Lower leg skin (tissue), 4 donors: Measurements from ENCODE around the gene ATP2B3. TPM values are rescaled to one million over a fixed set of nuclear protein-coding genes. Genes with fewer than 3 reads are reported as not detected.
A peak's percentile ranks its signal among the peaks of the same experiment; 100 is the strongest.

Source experiments
- DNase-seq, 2 donors: peaks; one replicate each; pipeline ENCODE4 v3.0.0-alpha.2; 2019; ENCODE audit warnings: low spot score in 2 of 2
- H3K4me3 ChIP-seq: fragments of 200-600 bp; sonication (generic); 2 replicates; pipeline ENCODE4 v1.5.1; 2017; ENCODE audit warnings: mild to moderate bottlenecking, low read depth; ENCODE audit not compliant: poor library complexity, severe bottlenecking
- POLR2A ChIP-seq, 2 donors: fragments of 450-650 bp; IDR thresholded peaks; one replicate each; pipeline ENCODE4 v1.6.1; 2016 to 2017; ENCODE audit warnings: antibody characterized with exemption in 2 of 2, mild to moderate bottlenecking in 1 of 2, moderate library complexity in 1 of 2
- WGBS, 2 donors: methylation state at CpG; one replicate each; pipeline ENCODE4 v1.1.5; 2018; 5-methylcytosine and 5-hydroxymethylcytosine counted together
- intact Hi-C: fragments of 100-400 bp; cut with DNase I; formaldehyde crosslinking; loops from one replicate; pipeline ENCODE4 v1.15.0; 2023; ENCODE audit warnings: low total_unique reads
- total RNA-seq, 4 donors: library from RNA; depleted of rRNA; stranded (reverse); fragments of >200 nt; gene quantifications; one replicate each; pipeline ENCODE4 v1.1.0, GENCODE V29; 2016
- TF ChIP-seq, protein P1 (sequence below), 3 donors: fragments of 450-650 bp; IDR thresholded peaks; one replicate each; pipeline ENCODE4 v1.5.1; 2016; ENCODE audit warnings: antibody characterized with exemption in 3 of 3, mild to moderate bottlenecking in 3 of 3, moderate library complexity in 2 of 3

Gene ATP2B3
- total RNA-seq, 4 donors from 2014 or later: 0.07 TPM; not detected in 3

DNA sequence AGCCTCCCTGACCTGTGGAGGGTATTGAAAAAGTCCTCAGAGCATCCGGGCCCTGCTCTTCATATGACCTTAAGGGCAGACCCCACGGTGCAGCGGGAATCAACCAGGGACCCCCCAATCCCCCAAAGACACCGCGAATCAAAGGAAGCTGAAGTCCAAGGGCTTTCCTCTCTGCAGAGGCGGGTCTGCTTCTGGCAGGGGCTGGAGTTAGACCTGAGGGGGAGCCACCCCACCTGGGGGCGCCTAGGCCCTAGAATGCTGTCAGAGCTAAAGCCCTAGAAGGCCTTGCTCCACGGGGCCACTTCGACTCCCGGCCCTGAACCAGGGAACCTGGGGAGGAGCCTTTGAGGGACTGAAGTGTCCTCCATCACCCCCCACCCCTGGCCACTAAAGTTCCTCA is 44.3 kb upstream of the ATP2B3 start:
- no peak for DNase-seq
- intact Hi-C loops: no loop called here
- 80 to 82% methylated on average over 3 to 7 of the region's 10 CpGs for WGBS, 2 donors
- H3K4me3 ChIP-seq: no peak overlapping the region
- no peak for TF ChIP-seq POLR2A (IDR thresholded peaks at IDR 0.05)
- TF ChIP-seq, protein P1, sequence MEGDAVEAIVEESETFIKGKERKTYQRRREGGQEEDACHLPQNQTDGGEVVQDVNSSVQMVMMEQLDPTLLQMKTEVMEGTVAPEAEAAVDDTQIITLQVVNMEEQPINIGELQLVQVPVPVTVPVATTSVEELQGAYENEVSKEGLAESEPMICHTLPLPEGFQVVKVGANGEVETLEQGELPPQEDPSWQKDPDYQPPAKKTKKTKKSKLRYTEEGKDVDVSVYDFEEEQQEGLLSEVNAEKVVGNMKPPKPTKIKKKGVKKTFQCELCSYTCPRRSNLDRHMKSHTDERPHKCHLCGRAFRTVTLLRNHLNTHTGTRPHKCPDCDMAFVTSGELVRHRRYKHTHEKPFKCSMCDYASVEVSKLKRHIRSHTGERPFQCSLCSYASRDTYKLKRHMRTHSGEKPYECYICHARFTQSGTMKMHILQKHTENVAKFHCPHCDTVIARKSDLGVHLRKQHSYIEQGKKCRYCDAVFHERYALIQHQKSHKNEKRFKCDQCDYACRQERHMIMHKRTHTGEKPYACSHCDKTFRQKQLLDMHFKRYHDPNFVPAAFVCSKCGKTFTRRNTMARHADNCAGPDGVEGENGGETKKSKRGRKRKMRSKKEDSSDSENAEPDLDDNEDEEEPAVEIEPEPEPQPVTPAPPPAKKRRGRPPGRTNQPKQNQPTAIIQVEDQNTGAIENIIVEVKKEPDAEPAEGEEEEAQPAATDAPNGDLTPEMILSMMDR (IDR thresholded peaks at IDR 0.05): no peak

DNA sequence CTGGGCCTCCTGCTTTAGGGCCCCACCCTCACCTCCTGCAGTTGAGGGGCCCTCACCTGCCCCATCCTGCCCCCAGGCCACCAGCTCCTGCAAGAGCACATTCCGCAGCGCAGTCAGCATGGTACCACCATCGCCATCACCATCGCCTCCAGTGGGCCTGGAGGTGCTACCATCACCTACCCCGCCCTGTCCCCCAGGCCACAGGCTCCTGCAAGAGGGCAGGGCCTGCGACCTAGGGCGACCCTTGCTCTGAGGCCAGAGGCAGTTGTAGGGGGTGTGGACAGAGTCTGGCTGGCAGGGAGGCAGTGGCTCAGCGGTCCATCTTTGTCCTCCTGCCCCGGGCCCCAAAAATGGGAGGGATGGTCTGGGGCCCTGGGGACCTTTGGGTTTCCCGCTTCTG is 43.2 kb upstream of the ATP2B3 start:
- DNase-seq: no peak
- H3K4me3 ChIP-seq: no peak overlapping the region
- intact Hi-C loops: no loop called here
- TF ChIP-seq, protein P1 (IDR thresholded peaks at IDR 0.05): no peak
- TF ChIP-seq POLR2A (IDR thresholded peaks at IDR 0.05): no peak
- 82% methylated on average over 7 of the region's 10 CpGs; no CpG with 5 or more reads in 1 of the 2 donors for WGBS, 2 donors

DNA sequence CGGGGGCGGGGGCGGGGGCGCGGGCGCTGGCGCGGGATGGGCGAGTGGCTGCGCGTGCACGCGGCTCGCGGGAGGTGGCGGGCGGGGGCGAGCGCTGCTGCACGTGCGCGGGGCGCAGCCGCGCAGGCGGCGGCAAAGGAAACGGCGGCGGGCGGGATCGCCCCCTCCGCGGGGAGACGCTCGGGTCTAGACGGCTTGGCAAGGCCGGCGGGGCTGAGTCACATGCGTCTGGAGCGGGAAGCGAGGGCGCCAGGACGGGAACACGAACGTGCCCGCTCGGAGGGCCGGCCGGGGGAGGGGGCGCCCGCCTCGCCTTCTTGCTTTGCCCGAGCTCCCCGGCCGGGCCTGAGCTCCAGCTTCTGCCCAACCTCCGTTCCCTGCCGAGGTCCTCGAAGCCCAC is 42.7 kb upstream of the ATP2B3 start:
- DNase-seq: peak in 1 of 2 donors; percentile 20
- 36% methylated on average over 59 of the region's 59 CpGs; no CpG with 5 or more reads in 1 of the 2 donors for WGBS, 2 donors
- intact Hi-C loops: no loop called here
- TF ChIP-seq, protein P1 (IDR thresholded peaks at IDR 0.05): no peak
- TF ChIP-seq POLR2A (IDR thresholded peaks at IDR 0.05): no peak
- H3K4me3 ChIP-seq: no peak overlapping the region

DNA sequence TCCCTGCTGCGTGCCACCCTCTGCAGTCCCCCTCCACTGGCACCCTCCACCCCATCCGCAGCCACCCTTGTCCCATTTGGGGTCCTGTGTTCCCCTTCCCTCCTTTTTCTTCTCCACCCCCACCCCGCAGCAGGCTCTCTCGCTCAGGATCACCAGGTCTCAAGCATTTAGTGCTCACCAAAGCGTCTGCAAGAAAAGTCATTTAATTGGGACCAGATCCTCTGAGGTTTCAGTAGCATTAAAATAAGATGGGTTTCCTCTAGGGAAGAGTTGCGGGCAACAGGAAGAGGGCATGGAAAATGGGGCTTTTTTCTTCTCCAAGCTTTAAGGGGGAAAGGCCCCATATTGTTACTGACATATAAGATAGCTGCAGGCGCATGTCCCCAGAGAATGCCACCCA is 42.2 kb upstream of the ATP2B3 start:
- TF ChIP-seq, protein P1 (IDR thresholded peaks at IDR 0.05): no peak
- TF ChIP-seq POLR2A (IDR thresholded peaks at IDR 0.05): no peak
- 54 to 63% methylated on average over 7 of the region's 7 CpGs for WGBS, 2 donors
- intact Hi-C loops: no loop called here
- DNase-seq: no peak
- no peak overlapping the region for H3K4me3 ChIP-seq

DNA sequence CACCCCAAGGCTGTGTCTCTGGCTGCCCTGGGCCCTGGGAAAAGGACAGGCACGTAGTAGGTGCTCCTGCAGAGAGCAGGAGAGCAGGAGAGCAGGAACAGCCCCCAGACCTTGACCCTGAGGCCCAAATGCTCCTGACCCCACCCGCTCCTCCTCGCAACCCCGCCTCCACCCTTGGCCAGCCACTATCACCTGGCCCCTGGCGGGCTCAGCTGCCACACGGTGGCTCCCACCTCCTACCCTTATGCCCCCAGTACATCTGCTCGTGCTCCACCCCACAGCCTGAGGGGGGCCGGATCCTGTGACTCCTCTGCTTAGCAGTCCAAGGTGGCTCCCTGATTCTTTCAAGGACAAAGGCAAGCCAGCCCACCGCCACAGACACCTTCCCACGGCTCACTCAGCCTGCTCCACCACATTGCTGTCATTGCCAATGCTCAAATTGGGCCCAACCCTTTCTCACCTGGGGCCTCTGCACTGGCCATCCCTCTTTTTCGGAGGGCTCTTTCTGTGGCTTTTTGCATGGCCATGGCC is 41.6 kb upstream of the ATP2B3 start:
- no peak overlapping the region for H3K4me3 ChIP-seq
- TF ChIP-seq POLR2A (IDR thresholded peaks at IDR 0.05): no peak
- TF ChIP-seq, protein P1 (IDR thresholded peaks at IDR 0.05): no peak
- no peak for DNase-seq
- WGBS, 2 donors: 66 to 74% methylated on average over 8 to 10 of the region's 11 CpGs
- intact Hi-C loops: no loop called here
